ENCODE results near the gene USF1. TPM values are rescaled to one million over a fixed set of nuclear protein-coding genes. Genes with fewer than 3 reads are reported as not detected.
"Not testable (repeated sequence)": the region's sequence is repeated elsewhere in the genome, so short reads cannot be mapped to it uniquely, and the experiment has no call there.

USF1 gene
- total RNA-seq, 1 experiment from 2014 or later = 79.9 TPM

- no peak for DNase-seq (ENCODE audit: low spot score)
Measured at GRCh38 chr1:161079436-161080110, 33.8 kb upstream of the USF1 start.

GRCh38 chr1:161077426-161077825, 31.6 kb upstream of the USF1 start:
- no peak for DNase-seq (ENCODE audit: low spot score)

GRCh38 chr1:161076410-161076809, 30.6 kb upstream of the USF1 start:
- no peak for DNase-seq (ENCODE audit: low spot score)

- DNase-seq (ENCODE audit: low spot score) = no peak
Measured at GRCh38 chr1:161074676-161075368, 29.0 kb upstream of the USF1 start.

DNA sequence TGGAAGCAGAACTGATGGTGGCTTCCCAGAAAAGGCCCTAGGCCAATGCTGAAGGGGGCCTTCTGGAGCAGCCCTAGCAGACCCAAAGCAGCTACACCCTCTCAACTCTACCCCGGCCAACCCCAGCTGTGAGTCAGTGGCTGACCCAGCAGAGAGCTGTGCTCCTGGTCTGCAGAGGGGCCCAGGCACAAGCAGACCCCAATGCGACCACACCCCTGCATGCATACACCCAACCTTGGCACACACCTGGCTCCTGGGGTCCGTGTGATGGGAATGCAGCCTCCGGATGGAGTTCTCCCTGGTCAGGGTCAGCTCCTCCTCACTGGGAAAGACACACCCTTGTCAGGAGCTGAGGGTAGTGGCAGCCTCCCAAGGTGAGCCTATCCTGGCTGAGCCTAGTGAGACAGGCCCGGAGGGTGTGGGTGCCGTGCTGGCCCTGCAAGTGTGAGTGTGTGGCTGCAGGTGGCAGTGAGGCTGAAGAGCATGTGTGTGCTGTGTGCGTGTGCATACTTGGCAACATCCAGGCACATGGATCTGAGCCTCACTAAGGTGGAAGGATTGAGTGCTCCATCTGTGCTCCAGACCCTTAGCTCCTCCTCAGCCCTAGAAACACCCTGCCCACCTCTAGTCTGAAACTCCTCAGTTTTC, 27.8 kb upstream of the USF1 start:
- DNase-seq (ENCODE audit: low spot score) = no peak

- no peak for DNase-seq (ENCODE audit: low spot score)
Measured at GRCh38 chr1:161072751-161073449, 27.1 kb upstream of the USF1 start.

DNA sequence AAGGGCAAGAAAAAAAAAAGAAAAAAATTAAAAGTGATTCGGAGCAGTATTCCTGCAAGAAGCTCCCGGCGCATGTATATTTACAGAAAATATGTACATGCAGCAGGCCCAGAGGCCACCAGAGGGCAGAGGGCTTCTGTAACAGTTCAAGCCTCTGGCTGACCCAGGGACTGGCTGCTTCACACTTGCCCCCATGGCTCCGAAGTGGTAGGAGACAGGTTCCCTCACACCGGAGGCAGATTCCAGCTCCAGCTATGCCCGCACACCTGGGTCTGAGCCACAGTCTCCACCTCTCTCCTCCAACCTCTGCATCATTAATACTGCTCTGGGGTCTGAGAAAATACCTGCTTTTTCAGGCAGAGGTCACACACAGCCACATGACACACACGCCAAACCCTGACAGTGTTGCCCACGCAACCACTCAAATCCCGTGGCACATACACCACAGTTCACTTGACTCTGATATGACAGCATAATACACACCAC, 26.2 kb upstream of the USF1 start:
- peak; percentile 48 for DNase-seq (ENCODE audit: low spot score)

DNA sequence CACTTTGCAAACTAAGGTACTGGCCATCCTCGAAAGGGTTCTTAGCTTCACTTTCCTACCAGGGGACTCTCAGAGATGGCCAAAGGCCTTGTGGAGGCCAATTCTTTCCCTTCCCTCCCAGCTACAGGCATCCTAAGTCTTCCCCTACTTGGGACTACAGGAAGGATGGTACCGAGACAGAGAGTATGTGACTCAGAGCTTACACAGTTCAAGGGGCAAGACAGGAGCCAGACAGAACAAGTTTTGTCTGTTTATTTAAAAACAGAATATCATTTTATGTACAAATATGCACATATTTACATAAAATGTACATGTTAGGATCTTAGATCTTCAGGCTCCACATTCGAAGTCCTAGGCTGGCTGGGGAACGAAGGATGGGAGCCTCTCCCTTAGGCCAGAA, 25.0 kb upstream of the USF1 start:
- no peak for DNase-seq (ENCODE audit: low spot score)

GRCh38 chr1:161069731-161070270, 24.0 kb upstream of the USF1 start, which contains the start of gene ARHGAP30:
Gene ARHGAP30 (minus strand): TSS chr1:161069891. CDS start chr1:161069624, 267 bp downstream.
- DNase-seq (ENCODE audit: low spot score) = peak; percentile 65

DNA sequence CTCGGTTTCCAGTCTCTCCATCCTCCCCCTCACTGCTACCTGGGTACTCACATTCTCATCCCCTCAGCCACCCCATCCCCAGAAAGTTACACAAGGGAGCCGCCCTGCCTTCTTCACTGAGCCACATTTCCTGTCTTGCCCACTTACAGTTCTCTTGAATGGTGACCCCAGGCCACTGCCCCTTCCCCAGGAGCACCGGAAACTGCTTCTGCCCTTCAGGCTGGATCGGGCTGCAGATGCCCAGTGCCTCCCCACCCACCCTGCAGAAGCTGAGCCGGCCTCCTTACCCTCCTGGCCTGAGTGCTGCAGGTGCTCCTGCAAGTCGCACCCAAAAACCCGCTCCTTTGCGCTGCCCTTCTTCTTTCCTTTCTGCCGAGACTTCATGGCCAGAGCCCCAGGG, 23.5 kb upstream of the USF1 start:
- DNase-seq (ENCODE audit: low spot score) = no peak

DNA sequence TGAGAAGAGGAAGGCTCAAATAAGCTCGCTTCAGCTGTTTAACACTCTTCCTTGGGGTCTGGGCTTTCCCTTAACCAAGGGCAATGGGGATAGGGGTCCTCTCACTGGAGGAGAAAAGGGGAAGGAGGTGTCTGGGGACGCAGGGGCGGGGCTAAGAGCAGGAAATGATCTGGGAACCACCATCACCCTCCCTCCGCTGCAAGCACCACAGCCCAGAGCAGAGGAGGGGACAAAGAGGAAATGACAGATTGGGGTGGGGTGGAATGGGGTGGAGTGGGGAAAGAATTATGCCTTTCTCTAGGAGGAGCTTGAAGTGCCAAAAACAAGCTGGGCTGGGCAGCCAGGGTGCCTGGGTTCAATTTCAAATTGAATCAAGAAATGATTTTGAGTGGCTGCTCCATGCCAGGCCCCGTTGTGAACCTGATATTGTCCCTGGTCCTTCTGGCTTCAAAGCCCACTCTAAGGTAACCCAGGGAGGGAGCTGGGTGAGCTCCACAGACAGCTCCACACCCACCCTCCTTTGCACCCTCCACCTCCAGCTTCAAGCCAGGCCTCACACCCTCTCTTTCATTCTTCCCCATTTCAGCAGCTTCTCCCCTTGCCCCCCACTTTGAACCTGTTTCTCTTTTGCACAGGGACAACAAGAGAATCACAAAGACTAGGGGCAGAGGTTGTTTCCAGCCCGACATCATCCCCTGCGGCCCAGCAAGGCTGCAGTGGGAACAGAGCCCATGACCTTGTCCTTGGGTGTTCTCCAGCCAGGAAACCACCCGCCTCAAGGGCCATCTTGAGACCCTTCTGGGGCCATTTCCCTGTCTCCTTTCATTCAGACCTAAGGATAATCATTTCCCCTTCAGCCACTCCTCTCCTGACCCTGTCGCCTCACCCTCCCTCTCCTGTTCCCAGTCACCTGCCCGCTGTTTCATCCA, 22.8 kb upstream of the USF1 start:
- DNase-seq (ENCODE audit: low spot score) = peak; percentile 66

DNA sequence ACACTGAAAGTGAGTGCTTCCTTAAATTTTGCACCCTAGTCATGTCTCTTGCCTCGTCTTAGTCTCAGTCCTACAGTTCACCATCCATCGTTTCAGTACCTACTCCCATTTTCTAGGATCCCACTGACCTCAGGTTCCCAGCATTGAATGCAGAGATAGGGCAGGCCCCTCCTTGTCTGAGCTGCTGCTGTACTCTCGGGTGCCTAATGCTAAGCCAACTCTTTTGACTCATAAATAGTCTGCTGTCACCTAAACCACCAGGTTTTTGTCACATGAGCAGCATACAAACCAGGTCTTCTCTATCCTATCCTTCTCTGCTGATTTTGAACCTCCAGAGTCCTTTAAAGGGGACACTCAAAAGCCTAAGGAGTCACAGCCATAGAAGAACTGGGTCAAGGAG, 20.9 kb upstream of the USF1 start:
- no peak for DNase-seq (ENCODE audit: low spot score)

DNA sequence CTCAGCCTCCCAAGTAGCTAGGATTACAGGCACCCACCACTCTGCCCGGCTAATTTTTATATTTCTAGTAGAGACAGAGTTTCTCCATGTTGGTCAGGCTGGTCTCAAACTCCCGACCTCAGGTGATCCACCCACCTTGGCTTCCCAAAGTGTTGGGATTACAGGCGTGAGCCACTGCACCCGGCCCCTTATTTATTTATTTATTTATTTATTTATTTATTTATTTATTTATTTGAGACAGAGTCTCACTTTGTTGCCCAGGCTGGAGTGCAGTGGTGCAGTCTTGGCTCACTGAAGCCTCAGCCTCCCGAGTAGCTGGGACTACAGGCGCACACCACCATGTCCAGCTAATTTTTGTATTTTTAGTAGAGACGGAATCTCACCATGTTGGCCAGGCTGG, 19.9 kb upstream of the USF1 start:
- DNase-seq (ENCODE audit: low spot score) = not testable (repeated sequence)

DNA sequence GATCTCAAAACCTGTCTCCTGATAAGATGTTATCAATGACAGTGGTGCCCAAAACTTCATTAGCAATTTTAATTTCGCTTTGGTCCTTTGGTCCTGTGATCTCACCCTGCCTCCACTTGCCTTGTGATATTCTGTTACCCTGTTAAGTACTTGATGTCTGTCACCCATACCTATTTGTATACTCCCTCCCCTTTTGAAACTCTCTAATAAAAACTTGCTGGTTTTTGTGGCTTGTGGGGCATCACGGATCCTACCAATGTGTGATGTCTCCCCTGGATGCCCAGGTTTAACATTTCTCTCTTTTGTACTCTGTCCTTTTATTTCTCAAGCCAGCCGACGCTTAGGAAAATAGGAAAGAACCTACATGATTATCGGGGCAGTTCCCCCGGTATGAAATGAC, 18.2 kb upstream of the USF1 start:
- not testable (repeated sequence) for DNase-seq (ENCODE audit: low spot score)

GRCh38 chr1:161061419-161061818, 15.6 kb upstream of the USF1 start:
- no peak for DNase-seq (ENCODE audit: low spot score)

DNA sequence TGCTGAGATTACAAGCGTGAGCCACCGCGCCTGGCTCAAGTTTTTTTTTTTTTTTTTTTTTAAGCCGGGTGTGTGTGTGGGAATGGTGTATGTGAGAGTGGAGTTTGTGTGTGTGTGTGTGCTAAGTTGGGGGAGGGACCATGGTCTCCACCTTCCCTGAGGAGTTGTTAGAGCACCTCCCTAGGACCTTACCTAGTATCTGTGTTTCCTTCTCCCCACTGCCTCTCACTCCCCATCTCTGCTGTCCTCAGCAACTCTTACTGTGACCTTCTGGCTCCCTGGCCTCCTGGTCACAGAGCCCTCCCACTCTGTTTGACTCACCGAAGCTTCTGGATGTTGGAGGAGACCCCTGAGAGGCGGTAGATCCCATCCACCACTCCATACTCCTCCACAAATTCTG, 13.5 kb upstream of the USF1 start:
- DNase-seq (ENCODE audit: low spot score) = no peak

DNA sequence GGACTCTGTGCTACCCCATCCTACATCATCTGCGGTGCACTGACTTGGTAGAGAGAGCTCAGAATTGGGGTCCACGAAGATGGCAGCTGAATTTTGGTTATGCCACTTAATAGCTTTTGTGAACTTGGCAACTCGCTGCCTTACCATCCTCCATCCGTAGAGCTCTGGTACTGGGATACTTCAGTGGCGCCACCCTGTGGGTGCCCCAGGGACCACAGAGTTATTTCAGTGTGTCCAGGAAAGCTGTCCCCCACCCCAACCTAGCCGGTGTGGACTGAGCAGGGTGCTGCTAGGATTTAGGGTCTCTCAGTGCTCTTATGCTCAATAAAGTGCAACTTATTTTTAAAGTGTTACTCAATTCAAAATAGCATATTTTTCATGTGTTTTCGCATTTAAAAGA, 9.0 kb upstream of the USF1 start:
- no peak for DNase-seq (ENCODE audit: low spot score)

DNA sequence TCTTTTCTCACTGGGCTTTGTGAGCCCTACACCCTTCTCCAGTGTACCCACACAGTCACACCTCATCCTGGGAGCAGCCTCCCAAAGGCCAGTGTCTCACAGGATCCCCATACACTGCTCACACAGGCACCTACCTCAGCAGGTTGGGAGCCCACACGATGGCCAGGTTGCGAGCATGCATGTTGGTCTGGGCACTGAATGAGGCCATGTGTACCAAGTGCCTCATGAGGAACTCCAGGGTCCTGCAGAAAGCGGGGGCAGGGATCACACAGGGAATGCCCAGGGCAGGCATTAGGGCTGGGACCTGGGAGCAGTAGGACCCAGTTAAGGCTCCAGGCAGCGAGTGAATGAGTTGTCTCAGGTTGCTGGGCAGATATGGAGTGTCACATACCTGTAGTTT, 8.5 kb upstream of the USF1 start:
- DNase-seq (ENCODE audit: low spot score) = no peak

- DNase-seq (ENCODE audit: low spot score) = no peak
Measured at GRCh38 chr1:161052899-161053298, 7.1 kb upstream of the USF1 start.

DNA sequence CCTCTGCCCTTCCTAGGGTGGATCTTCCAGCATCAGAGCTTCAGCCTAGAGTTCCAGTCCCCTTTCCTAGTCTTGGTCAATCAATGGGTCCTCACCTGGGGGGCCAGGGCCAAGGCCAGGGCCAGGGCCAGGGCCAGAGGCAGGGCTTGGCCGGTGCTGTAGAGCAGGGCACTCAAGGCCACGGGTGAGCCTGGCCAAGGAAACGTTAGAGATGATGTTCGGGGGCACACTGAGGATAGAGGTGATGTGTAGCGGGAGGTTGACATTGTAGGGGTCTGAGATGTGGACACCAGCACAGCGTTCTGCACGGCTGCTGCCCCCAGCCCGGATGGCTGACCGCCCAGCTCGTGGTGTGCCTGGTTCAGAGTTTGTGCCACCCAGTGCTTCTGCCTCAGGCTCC, 5.4 kb upstream of the USF1 start:
- DNase-seq (ENCODE audit: low spot score) = no peak
